Activated T-helper 1 cell treated with anti-CD3 and anti-CD28 coated beads, Interleukin-12 subunit alpha, Interleukin-12 subunit beta, Interleukin-2, Interleukin-4 antibody, amounts not matched to agents 30 ng/mL and 10 ng/mL and 1 ng/mL, durations not matched to agents 14 hours and 24 hours and 36 hours (primary cell): ENCODE measurements around the gene DYNC1LI2. TPM values are rescaled to one million over a fixed set of nuclear protein-coding genes. Genes with fewer than 3 reads are reported as not detected.

Source experiments
- DNase-seq: peaks from one replicate; pipeline ENCODE4 v3.0.0; 2021; ENCODE audit warnings: low spot score
- H3K27ac Mint-ChIP-seq: one replicate; pipeline ENCODE4 v1.8.0; 2021; ENCODE audit warnings: mild to moderate bottlenecking, mixed read lengths
- H3K27me3 Mint-ChIP-seq: one replicate; pipeline ENCODE4 v1.8.0; 2022; ENCODE audit warnings: mild to moderate bottlenecking, moderate library complexity, mixed read lengths; ENCODE audit not compliant: insufficient read depth
- H3K36me3 Mint-ChIP-seq: one replicate; pipeline ENCODE4 v1.8.0; 2021; ENCODE audit warnings: low read depth, mixed read lengths
- H3K4me1 Mint-ChIP-seq: one replicate; pipeline ENCODE4 v1.8.0; 2021; ENCODE audit warnings: low read depth, mixed read lengths
- H3K4me3 Mint-ChIP-seq: one replicate; pipeline ENCODE4 v1.8.0; 2021; ENCODE audit warnings: mild to moderate bottlenecking, moderate library complexity, mixed read lengths
- H3K9me3 Mint-ChIP-seq: one replicate; pipeline ENCODE4 v1.8.0; 2021; ENCODE audit warnings: mixed read lengths
- intact Hi-C: fragments of 100-400 bp; cut with micrococcal nuclease; formaldehyde crosslinking; loops from one replicate; pipeline ENCODE4 v1.15.1; 2024
- total RNA-seq: library from RNA; stranded (reverse); gene quantifications from 2 replicates; pipeline ENCODE4 v1.2.3, GENCODE V29; 2022

The DYNC1LI2 gene
- total RNA-seq, 1 donor from 2014 or later: 55.7 TPM

DNA sequence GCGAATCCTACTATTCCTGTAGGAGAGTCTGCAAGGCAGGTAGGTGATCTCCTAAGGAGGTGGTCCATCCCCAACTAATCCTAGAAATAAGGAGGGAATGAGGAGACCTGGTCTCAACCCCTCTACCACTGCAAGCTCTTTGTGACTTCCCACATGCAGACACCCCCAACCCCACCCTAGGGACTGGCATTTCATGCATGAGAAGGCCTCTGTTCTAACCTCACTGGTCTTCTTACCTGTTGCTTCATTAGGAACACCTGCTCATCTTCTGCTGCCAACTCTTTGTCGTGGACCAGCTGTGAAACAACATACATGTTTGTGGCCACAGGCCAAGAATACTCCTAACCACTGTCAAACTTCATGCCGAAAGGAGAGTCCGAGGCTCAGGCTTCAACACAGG, 22.6 kb downstream of the DYNC1LI2 start:
- Mint-ChIP-seq H3K36me3 (peaks cover 50% of the 10 kb centered on the region), H3K27me3 (no peaks in the 10 kb centered on the region), H3K4me3 (no peak overlapping the region)

DNA sequence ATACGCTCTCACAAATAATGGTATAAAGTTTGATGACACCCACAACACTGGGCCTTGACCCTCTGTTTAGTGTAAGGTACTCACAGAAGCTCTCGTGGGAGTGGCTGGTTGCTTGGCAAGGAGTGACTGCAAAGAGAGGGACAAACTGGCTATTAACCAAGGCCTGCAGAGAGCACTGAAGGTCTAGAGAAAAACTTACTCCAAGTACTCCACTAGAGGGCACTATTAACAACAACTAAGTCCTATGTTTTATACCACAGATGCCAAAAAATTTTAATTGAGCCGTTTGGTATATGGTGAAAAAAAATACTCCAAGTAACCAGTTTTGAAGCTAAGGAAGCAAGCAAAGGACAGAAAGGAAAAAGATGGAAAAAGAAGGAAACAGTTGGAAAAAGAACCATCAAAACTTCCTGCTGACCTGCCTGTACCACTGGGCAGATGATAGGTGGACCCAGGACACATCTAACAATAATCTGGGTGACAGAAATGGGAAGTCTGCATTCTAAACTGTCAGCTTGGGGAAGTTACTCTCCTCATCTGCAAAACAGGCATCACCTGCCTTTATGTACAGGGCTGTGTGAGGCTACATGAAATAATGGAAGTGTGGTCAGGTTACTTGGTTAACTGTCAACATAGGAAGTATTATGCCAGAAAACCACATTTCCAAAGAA, 23.2 kb downstream of the DYNC1LI2 start:
- Mint-ChIP-seq H3K4me1 (peaks cover 16% of the 10 kb centered on the region), H3K27ac (no peak overlapping the region), H3K9me3 (no peaks in the 10 kb centered on the region), H3K36me3 (peaks cover 55% of the 10 kb centered on the region), H3K4me3 (no peak overlapping the region), H3K27me3 (no peaks in the 10 kb centered on the region)
- no peak for DNase-seq
- intact Hi-C loops: loop anchor here (1.0 to 2.0 kb wide), 4 partner anchors 23 to 322 kb away; partner anchors contain the start of gene DYNC1LI2

More for the DNA sequence above, 22.6 kb downstream of the DYNC1LI2 start:
- intact Hi-C loops: loop anchor here (1.0 to 2.0 kb wide), 4 partner anchors 22 to 323 kb away; partner anchors contain the start of gene DYNC1LI2
- Mint-ChIP-seq H3K4me1 (peaks cover 16% of the 10 kb centered on the region), H3K9me3 (no peaks in the 10 kb centered on the region), H3K27ac (peak overlapping the region; percentile 36)
- DNase-seq: no peak

DNA sequence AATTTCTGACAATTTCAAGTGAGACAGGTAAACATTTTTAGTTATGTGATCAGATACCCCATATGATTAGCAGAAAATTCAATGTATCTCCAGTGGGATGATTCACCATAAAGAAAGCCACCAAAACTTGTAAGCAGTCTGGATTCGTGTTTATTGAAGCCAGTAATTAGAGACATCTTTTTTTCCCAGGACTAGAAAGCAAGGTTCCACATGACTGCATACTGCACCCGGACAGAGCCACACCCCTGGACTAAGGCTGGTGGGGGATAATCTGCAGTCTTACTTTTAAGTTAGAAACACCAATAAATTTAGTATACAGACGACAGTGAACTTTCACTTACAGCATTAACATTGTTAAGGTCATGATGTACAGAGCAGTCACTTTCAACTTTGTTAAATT, 30.6 kb downstream of the DYNC1LI2 start:
- peaks cover 31% of the 10 kb centered on the region for H3K36me3 Mint-ChIP-seq
- intact Hi-C loops: no loop called here
- no peak overlapping the region for H3K4me3 Mint-ChIP-seq
- H3K27me3 Mint-ChIP-seq: no peaks in the 10 kb centered on the region
- DNase-seq: no peak
- no peaks in the 10 kb centered on the region for H3K9me3 Mint-ChIP-seq
- no peaks in the 10 kb centered on the region for H3K4me1 Mint-ChIP-seq
- no peak overlapping the region for H3K27ac Mint-ChIP-seq

DNA sequence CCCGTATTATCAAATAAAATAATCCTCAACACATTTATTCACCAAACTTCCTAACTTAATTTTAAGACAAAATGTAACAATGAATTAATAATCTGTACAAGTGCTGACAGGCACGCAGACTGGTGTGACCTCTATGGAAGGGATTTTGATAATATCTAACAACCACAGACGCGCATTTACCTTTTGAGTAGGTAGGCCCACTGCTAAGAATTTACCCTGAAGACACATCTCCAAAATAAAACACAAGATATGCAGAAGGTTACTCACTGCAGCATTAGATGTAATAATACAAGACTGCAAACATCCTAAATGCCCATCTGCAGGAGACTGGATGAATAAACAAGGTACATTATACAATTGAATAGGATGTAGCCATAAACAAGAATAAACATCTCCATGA, 32.2 kb downstream of the DYNC1LI2 start:
- Mint-ChIP-seq H3K36me3 (peaks cover 22% of the 10 kb centered on the region), H3K4me1 (no peaks in the 10 kb centered on the region), H3K27ac (no peak overlapping the region), H3K27me3 (no peaks in the 10 kb centered on the region), H3K9me3 (no peaks in the 10 kb centered on the region), H3K4me3 (no peak overlapping the region)
- intact Hi-C loops: no loop called here
- no peak for DNase-seq

DNA sequence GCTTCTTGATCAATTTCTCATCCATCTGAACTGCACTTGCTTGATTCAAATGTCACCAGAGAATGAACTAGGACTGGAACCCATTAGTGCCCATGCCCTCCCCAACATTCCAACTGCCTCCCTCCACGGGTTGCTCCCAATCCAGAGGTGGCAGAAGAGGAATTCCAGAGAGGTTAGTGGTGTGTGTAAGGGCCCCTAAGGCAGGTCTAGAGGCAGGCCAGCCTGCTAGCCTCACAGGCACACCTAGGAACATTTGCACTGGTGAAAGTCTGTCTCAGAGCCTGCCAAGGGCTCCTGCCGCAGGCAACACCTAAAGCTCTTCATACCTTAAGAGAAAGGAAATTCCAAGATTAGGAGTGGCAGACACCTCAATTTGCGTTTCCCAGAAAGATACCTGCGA, 33.6 kb downstream of the DYNC1LI2 start:
- peaks cover 8% of the 10 kb centered on the region for H3K36me3 Mint-ChIP-seq
- H3K4me1 Mint-ChIP-seq: no peaks in the 10 kb centered on the region
- no peak overlapping the region for H3K4me3 Mint-ChIP-seq
- H3K27me3 Mint-ChIP-seq: no peaks in the 10 kb centered on the region
- intact Hi-C loops: no loop called here
- no peak overlapping the region for H3K27ac Mint-ChIP-seq
- H3K9me3 Mint-ChIP-seq: no peaks in the 10 kb centered on the region
- no peak for DNase-seq

DNA sequence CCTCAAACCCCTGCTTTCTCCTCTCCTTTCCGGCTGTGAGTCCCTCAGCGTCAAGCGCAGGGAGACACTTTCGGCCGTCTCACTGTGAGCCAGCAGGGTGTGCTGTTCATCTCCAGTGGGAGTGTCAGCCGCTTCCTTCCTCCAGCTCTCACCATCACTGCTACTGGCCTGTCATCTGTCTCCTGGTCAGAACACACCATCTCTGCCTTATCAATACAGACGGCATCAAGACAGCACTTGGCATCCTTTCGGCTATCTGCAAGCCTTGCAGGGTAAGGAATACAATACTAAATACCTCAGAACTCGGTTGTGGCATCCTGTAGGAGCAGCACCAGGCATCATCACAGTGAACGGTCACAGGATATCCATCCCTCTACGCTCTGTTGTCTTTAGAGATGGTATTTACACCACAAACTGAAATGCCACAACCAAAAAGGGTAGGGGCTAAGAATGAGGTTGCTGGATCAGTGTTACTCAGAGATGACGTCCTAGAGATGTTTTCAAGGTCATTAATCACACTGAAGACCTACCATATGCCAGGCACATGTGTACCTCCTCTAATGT, 34.2 kb downstream of the DYNC1LI2 start:
- intact Hi-C loops: no loop called here
- H3K4me3 Mint-ChIP-seq: no peak overlapping the region
- H3K27ac Mint-ChIP-seq: no peak overlapping the region
- H3K27me3 Mint-ChIP-seq: no peaks in the 10 kb centered on the region
- H3K9me3 Mint-ChIP-seq: no peaks in the 10 kb centered on the region
- peaks cover 8% of the 10 kb centered on the region for H3K36me3 Mint-ChIP-seq
- no peak for DNase-seq
- no peaks in the 10 kb centered on the region for H3K4me1 Mint-ChIP-seq

DNA sequence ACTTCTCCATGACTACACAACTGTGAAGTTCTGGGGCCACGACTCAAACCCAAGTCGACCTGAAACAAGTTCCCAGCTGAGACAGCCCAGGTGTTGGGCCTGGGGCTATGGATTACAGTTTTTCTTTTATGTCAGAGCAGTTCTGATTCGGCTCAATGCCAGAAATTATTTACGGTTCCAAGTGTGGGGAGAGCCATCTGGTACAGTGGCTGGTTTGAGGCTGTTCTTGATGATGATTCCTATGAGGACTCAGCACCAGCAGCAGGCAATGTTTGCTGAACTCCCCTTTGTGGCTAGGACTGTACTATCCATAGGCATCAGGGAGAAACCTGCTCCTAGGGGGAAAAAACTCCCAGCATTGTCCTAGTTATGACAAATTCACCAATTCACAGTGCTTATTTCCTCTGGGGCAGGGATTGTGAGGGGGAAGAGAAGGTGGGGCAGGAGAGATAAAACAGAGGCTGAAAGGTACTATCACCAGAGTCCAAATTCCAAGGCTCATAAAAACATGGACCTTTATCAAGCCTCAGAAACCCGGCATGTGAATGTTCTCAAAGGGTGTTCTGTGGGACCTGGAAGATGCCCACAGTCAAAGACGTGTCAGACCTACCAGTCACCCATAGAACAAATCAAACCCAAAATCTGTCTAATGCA, 36.6 kb downstream of the DYNC1LI2 start:
- H3K36me3 Mint-ChIP-seq: peaks cover 3% of the 10 kb centered on the region
- DNase-seq: no peak
- intact Hi-C loops: no loop called here
- no peaks in the 10 kb centered on the region for H3K9me3 Mint-ChIP-seq
- no peaks in the 10 kb centered on the region for H3K27me3 Mint-ChIP-seq
- no peaks in the 10 kb centered on the region for H3K4me1 Mint-ChIP-seq
- H3K27ac Mint-ChIP-seq: peak overlapping the region; percentile 31
- H3K4me3 Mint-ChIP-seq: no peak overlapping the region

DNA sequence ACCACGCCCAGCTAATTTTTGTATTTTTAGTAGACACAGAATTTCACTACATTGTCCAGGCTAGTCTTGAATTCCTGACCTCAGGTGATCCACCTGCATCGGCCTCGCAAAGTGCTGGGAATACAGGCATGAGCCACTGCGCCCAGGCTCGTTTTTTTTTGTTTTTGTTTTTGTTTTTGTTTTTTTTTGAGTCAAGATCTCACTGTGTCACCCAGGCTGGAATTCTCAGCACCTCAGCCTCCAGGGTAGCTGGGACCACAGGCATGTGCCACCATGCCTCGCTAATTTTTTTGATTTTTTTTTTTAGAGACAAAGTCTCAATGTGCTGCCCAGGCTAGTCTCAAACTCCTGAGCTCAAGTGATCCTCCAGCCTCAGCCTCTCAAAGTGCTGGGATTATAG, 37.3 kb downstream of the DYNC1LI2 start:
- intact Hi-C loops: no loop called here
- DNase-seq: no peak
- peaks cover under 1% of the 10 kb centered on the region for H3K36me3 Mint-ChIP-seq
- no peaks in the 10 kb centered on the region for H3K9me3 Mint-ChIP-seq
- H3K27me3 Mint-ChIP-seq: no peaks in the 10 kb centered on the region
- no peak overlapping the region for H3K27ac Mint-ChIP-seq
- H3K4me3 Mint-ChIP-seq: no peak overlapping the region
- H3K4me1 Mint-ChIP-seq: no peaks in the 10 kb centered on the region

DNA sequence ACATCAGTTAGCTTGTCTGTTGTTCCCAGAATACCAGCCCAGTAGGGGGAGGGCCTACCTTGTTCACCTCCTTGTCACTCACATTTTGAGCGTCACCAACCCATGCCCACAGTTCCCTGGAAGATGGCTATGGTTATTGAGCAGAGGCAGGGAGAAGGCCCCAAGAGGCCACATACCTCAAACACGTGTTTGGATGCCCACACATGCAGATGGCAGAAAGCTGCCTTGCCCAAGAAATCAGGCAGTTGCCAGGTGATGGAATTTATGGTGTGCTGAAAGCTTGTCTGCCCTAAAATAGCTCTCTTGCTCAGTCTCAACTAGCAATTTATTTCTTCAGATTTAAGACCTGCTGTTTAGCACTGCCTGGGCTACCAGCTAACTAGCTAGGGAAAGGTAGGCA, 38.3 kb downstream of the DYNC1LI2 start:
- H3K27ac Mint-ChIP-seq: no peak overlapping the region
- intact Hi-C loops: no loop called here

DNA sequence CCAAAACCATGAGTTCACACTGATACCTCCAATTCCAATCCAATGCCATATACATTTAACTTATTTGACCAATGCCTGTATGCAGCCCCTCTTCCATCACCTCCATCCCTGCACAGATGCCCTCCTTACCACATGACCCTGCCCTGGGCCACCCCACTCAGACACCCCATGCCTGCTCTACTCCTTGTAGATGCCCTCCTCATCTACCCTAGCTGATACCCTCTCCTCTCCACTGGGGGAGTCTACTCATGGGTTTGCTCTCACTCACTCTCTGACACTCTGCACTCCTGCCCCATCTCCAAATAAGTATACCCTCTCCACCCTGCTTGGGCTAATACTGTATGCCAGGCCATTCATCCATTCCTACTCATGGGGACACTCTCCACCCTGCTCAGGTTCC, 38.9 kb downstream of the DYNC1LI2 start:
- Mint-ChIP-seq H3K4me1 (no peaks in the 10 kb centered on the region), H3K36me3 (no peaks in the 10 kb centered on the region), H3K4me3 (no peak overlapping the region), H3K27me3 (peaks cover 1% of the 10 kb centered on the region), H3K27ac (no peak overlapping the region), H3K9me3 (no peaks in the 10 kb centered on the region)
- intact Hi-C loops: no loop called here
- DNase-seq: no peak

More for the DNA sequence above, 38.3 kb downstream of the DYNC1LI2 start:
- peaks cover under 1% of the 10 kb centered on the region for H3K27me3 Mint-ChIP-seq
- H3K4me1 Mint-ChIP-seq: no peaks in the 10 kb centered on the region
- H3K4me3 Mint-ChIP-seq: no peak overlapping the region
- no peak for DNase-seq
- H3K36me3 Mint-ChIP-seq: no peaks in the 10 kb centered on the region
- H3K9me3 Mint-ChIP-seq: no peaks in the 10 kb centered on the region

DNA sequence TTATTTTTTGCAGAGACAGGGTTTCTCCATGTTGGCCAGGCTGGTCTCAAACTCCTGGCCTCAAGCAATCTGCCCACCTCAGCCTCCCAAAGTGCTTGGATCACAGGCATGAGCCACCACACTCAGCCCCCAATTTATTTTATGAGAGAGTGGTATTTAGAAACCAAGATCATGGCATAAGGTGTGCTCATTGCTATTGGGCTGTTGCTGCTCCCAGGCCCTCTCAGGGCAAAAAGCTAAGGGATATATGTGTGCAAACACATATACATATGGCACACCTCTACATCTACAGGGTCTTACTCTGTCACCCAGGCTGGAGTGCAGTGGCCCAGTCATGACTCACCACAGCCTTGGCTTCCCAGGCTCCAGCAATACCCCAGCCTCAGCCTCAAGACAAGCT, 39.8 kb downstream of the DYNC1LI2 start:
- intact Hi-C loops: no loop called here
- no peaks in the 10 kb centered on the region for H3K36me3 Mint-ChIP-seq
- H3K4me1 Mint-ChIP-seq: no peaks in the 10 kb centered on the region
- no peaks in the 10 kb centered on the region for H3K9me3 Mint-ChIP-seq
- no peak for DNase-seq
- no peak overlapping the region for H3K4me3 Mint-ChIP-seq
- H3K27ac Mint-ChIP-seq: no peak overlapping the region
- H3K27me3 Mint-ChIP-seq: peaks cover 1% of the 10 kb centered on the region

DNA sequence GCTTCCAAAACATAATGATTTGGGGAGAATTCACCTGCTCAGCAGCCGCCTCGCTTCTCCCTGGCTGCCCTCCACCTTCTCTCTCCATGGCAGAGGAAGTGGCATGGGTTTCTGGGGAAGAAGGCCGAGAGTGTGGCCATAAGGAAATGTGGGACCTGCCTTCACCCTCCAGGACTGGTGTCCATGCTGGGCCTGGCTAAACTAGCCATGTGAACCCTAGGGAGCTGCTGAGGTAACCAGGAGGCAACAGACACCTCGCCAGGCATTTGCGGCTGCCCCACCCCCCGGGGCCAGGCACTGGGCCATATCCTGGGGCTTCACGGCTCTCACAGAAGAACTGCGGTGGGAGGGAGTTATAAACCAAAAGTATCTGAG, 44.9 kb downstream of the DYNC1LI2 start:
- intact Hi-C loops: no loop called here
- no peaks in the 10 kb centered on the region for H3K4me1 Mint-ChIP-seq
- no peak overlapping the region for H3K4me3 Mint-ChIP-seq
- H3K27ac Mint-ChIP-seq: no peak overlapping the region
- H3K27me3 Mint-ChIP-seq: peaks cover 9% of the 10 kb centered on the region
- DNase-seq: no peak
- H3K9me3 Mint-ChIP-seq: no peaks in the 10 kb centered on the region
- H3K36me3 Mint-ChIP-seq: no peaks in the 10 kb centered on the region

DNA sequence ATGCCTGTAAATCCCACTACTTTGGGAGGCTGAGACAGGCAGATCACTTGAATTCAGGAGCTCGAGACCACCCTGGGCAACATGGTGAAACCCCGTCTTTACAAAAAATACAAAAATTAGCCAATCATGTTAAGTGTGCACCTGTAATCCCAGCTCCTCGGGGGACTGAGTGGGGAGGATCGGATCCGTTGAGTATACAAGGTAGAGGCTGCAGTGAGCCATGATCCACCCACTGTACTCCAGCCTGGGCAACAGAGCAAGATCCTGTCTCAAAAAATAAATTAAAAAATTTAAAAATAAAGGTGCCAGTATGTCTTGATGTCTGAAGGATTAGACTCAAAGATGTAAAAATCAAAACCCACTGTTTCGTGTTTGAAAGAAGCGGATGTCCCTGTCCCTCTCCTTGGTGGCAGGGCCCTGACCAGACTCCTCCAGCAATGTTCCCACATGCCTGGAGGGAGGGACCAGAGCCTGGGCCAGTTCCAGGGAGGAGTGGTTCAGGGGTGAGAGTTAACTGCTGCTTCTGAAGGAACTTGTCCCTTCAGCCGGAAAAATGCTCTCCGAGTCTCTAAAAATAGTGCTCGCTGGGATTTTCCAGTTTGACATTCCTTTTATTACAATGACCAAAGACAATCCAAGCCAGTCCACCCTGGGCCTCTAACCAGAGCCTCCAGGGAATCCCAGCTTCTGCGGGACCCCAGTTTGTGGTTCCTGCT, 45.5 kb downstream of the DYNC1LI2 start:
- intact Hi-C loops: no loop called here
- no peak overlapping the region for H3K27ac Mint-ChIP-seq
- no peaks in the 10 kb centered on the region for H3K9me3 Mint-ChIP-seq
- no peaks in the 10 kb centered on the region for H3K4me1 Mint-ChIP-seq
- H3K27me3 Mint-ChIP-seq: peaks cover 9% of the 10 kb centered on the region
- no peak overlapping the region for H3K4me3 Mint-ChIP-seq
- no peaks in the 10 kb centered on the region for H3K36me3 Mint-ChIP-seq
- no peak for DNase-seq
